ENCODE data around the gene PLCH1.

The PLCH1 gene

DNA sequence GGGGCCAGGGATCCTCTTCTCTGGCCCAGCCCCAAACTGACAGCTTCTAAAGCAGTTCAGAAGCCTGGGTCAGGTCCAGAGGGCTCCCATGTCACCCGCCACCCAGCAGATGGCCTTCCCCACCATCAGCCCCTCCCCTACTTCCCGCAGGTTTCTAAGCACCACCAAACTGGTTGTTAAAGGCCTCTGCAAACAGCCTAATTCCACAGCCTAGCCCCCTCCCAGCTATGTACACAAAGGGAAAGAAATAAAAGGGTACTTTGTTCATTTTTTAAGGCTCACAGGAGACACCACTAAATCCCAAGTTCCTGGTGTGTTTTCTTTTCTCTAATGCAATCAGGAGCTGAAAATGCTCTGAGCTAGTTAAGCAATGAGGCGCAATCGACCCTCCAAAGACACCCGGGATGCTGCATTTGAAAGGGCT, 30.6 kb downstream of the PLCH1 start:
- TF ChIP-seq CTCF (IDR thresholded peaks at IDR 0.05; ENCODE audit: low read depth, low read length, missing control alignments), result no peak
- no peak for DNase-seq (ENCODE audit: extremely low read depth, low read depth)
- H3K4me3 ChIP-seq (replicated peaks; ENCODE audit: low read depth, low read length), result no peak overlapping the region

- DNase-seq (ENCODE audit: extremely low read depth, low read depth), result no peak
- TF ChIP-seq CTCF (IDR thresholded peaks at IDR 0.05; ENCODE audit: low read depth, low read length, missing control alignments), result no peak
- H3K4me3 ChIP-seq (replicated peaks; ENCODE audit: low read depth, low read length), result no peak overlapping the region
Measured at GRCh38 chr3:155712008-155712407, 32.9 kb downstream of the PLCH1 start.

- no peak overlapping the region for H3K4me3 ChIP-seq (replicated peaks; ENCODE audit: low read depth, low read length)
- TF ChIP-seq CTCF (IDR thresholded peaks at IDR 0.05; ENCODE audit: low read depth, low read length, missing control alignments), result no peak
- DNase-seq (ENCODE audit: extremely low read depth, low read depth), result no peak
Measured at GRCh38 chr3:155704771-155705559, 39.9 kb downstream of the PLCH1 start.

GRCh38 chr3:155704061-155704460, 40.8 kb downstream of the PLCH1 start:
- DNase-seq (ENCODE audit: extremely low read depth, low read depth), result no peak
- no peak overlapping the region for H3K4me3 ChIP-seq (replicated peaks; ENCODE audit: low read depth, low read length)
- TF ChIP-seq CTCF (IDR thresholded peaks at IDR 0.05; ENCODE audit: low read depth, low read length, missing control alignments), result no peak

- DNase-seq (ENCODE audit: extremely low read depth, low read depth), result no peak
- no peak for TF ChIP-seq CTCF (IDR thresholded peaks at IDR 0.05; ENCODE audit: low read depth, low read length, missing control alignments)
- no peak overlapping the region for H3K4me3 ChIP-seq (replicated peaks; ENCODE audit: low read depth, low read length)
Measured at GRCh38 chr3:155702745-155703591, 41.9 kb downstream of the PLCH1 start.

DNA sequence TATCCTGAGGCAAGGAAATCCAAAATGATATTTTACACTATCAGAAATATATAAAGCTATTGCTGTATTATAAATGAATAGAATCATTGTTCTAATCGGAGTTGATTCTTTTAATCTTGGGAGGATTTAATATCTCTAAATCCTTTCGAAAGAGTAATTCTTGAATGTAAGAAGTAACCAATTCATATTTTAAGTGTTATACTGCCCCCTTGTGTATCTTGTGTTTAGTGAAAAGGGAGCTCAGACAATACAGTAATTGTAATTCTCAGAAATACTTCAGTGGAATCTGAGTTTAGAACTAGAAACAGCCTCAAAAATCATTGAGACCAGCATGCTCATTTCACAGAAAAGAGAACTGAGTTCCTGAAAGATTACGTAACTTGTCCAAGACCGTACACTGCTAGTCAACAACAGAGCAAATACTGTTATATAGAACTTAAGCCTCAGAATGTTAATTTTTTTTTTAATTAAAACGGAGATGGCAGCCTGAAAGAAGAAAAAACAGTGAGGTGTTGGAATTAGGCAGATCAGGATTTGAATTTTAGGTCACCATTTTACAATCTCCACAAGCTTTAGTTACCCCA, 42.9 kb downstream of the PLCH1 start:
- DNase-seq (ENCODE audit: extremely low read depth, low read depth), result peak; percentile 17
- H3K4me3 ChIP-seq (replicated peaks; ENCODE audit: low read depth, low read length), result no peak overlapping the region
- TF ChIP-seq CTCF (IDR thresholded peaks at IDR 0.05; ENCODE audit: low read depth, low read length, missing control alignments), result peak; percentile 29

All from HFF-Myc (cell line).